GM21723 (cell line): ENCODE results near the gene ACP3.

Experiments used
- ATAC-seq: cut with Tn5 transposase; IDR thresholded peaks from one replicate; pipeline ENCODE4 v1.9.1; 2021; ENCODE audit warnings: mild to moderate bottlenecking, moderate library complexity; ENCODE audit not compliant: unreplicated experiment

ACP3 gene

GRCh38 chr3:132315851-132316250 is 1.4 kb upstream of the ACP3 start:
- no peak for ATAC-seq

- ATAC-seq = no peak
Observed at GRCh38 chr3:132318451-132318850, 1.2 kb downstream of the ACP3 start.

- ATAC-seq = no peak
Observed at GRCh38 chr3:132321304-132321703, 4.1 kb downstream of the ACP3 start.

- ATAC-seq = no peak
Observed at GRCh38 chr3:132325103-132325606, 7.9 kb downstream of the ACP3 start.

- no peak for ATAC-seq
Observed at GRCh38 chr3:132325634-132326033, 8.4 kb downstream of the ACP3 start.

- no peak for ATAC-seq
Observed at GRCh38 chr3:132326251-132326650, 9.0 kb downstream of the ACP3 start.

GRCh38 chr3:132332082-132332481 is 14.9 kb downstream of the ACP3 start:
- no peak for ATAC-seq

GRCh38 chr3:132332508-132332907 is 15.3 kb downstream of the ACP3 start:
- ATAC-seq = no peak

- ATAC-seq = no peak
Observed at GRCh38 chr3:132341746-132342145, 24.5 kb downstream of the ACP3 start.

GRCh38 chr3:132342183-132342582 is 25.0 kb downstream of the ACP3 start:
- no peak for ATAC-seq

GRCh38 chr3:132342610-132343009 is 25.4 kb downstream of the ACP3 start:
- no peak for ATAC-seq

- no peak for ATAC-seq
Observed at GRCh38 chr3:132343018-132343612, 25.9 kb downstream of the ACP3 start.

GRCh38 chr3:132344666-132345280 is 27.6 kb downstream of the ACP3 start:
- no peak for ATAC-seq

- ATAC-seq = no peak
Observed at GRCh38 chr3:132346841-132347736, 29.9 kb downstream of the ACP3 start.

GRCh38 chr3:132347811-132348210 is 30.6 kb downstream of the ACP3 start:
- no peak for ATAC-seq

GRCh38 chr3:132348531-132348930 is 31.3 kb downstream of the ACP3 start:
- no peak for ATAC-seq

- no peak for ATAC-seq
Observed at GRCh38 chr3:132350814-132351213, 33.6 kb downstream of the ACP3 start.

GRCh38 chr3:132351222-132351806 is 34.1 kb downstream of the ACP3 start:
- ATAC-seq = no peak

GRCh38 chr3:132352556-132353143 is 35.4 kb downstream of the ACP3 start:
- ATAC-seq = peak; percentile 76

- ATAC-seq = no peak
Observed at GRCh38 chr3:132354916-132355702, 37.9 kb downstream of the ACP3 start.
